M059J (cell line): ENCODE data around the gene ODAD3. TPM values are rescaled to one million over a fixed set of nuclear protein-coding genes. Genes with fewer than 3 reads are reported as not detected.
A peak's percentile ranks its signal among the peaks of the same experiment; 100 is the strongest.
"Not testable (repeated sequence)": the region's sequence is repeated elsewhere in the genome, so short reads cannot be mapped to it uniquely, and the experiment has no call there.

Experiments
- DNase-seq: peaks from one replicate; pipeline ENCODE4 v3.0.0-alpha.2; 2012; ENCODE audit warnings: low read depth
- total RNA-seq: library from RNA; depleted of rRNA; stranded (reverse); fragments of >200 nt; shearing (Covaris generic); gene quantifications from 2 replicates; pipeline ENCODE4 v1.2.3, GENCODE V29; 2014

Gene ODAD3
- total RNA-seq, 1 experiment from 2014 or later, result 0.54 TPM

- DNase-seq, result no peak
Measured at GRCh38 chr19:11437955-11438354, 3.0 kb upstream of the ODAD3 start.

DNA sequence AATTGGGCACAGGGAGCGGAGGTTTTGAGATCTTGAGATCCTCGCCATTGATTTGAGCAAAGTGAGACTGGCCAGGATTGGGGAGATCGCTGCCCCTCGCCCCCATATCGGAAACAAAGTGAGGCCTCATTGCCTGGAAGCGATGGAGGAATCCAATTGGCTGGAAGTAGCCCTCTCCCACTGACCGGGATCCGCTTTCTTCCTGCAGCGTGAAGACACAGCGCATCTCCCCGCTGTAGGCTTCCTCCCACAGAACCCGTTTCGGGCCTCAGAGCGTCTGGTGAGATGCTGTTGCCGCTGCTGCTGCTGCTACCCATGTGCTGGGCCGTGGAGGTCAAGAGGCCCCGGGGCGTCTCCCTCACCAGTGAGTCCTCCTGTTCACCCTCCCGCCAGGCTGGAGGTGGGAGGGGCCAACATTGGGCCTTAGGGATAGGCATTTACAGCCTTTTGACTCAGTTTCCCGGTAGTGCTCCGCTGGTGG, 952 bp upstream of the ODAD3 start:
- peak; percentile 38 for DNase-seq

DNA sequence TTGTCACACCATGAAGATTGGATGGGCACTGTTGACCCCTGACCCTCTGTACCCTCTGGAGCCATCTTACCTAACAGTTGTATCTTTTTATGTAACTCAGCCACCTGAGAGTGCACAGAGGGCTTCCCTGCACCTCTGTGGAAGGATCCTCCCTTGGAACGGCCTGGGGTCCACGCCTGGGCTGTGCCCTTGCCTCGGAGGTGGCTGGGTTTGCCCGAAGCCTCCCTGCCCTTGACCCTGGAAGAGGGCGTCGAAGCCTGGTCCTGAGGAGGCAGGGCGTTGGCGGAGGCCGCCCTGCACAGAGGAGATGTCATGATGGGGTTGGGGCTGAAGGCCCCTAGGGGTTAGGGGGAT, 241 bp downstream of the ODAD3 start:
- no peak for DNase-seq

- DNase-seq, result not testable (repeated sequence)
Measured at GRCh38 chr19:11433526-11433925, 1.4 kb downstream of the ODAD3 start.

DNA sequence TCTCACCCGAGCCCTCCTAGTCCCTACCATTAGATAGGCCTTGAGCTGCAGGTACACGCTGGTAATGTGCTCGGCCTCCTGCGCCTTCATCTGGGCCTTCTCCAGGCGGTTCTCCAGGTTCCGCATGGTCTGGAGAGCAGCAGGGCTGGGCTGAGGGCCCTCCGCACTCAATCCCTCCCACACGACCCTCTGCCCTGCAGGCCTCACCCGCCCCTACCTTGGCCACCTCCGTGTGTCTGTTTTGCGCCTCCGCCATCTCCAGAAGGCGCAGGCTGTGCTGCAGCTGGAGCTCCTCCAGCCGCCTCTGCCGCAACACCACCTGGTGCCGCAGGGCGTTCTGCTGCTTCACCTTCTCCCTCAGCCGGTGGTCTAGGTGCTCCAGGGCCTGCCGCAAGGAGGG, 8.3 kb downstream of the ODAD3 start:
- no peak for DNase-seq

DNA sequence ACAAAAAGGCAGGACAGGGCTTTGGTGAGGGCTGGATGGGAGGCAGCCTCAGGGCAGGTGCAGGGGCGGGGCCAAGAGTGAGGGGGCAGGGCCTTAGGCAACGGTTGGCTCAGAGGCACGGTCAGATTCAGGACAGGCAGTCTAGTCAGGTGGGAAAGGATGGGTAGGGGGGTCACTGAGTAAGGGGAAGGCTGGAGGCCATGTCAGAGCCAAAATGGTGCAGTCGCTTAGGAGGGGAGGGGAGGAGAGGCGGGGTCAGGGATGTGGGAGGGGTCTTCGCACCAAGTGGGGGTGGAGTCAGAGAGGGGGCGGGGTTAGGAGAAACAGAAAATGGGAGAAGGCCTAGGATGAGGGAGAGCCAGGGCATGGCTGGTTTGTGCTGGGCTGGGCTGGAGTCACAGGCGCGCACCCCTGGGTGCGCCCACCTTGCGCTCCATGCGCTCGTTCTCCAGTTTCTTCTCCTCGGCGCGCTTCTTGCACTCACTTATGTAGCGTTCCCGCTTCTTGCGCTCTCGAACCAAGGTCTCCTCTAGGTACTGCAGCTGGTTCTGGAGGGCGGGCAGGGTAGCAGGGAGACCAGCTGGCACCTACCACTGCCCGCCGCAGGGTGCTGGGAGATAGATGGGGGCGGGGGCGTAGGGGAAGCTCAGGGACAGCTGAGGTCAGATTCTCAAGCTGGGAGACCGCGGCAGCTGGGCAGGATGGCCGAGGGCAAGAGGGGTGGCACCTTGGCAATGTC, 9.0 kb downstream of the ODAD3 start:
- no peak for DNase-seq

- no peak for DNase-seq
Measured at GRCh38 chr19:11423791-11424181, 11.1 kb downstream of the ODAD3 start.

- DNase-seq, result no peak
Measured at GRCh38 chr19:11423164-11423790, 11.6 kb downstream of the ODAD3 start.

GRCh38 chr19:11422163-11423065, 12.5 kb downstream of the ODAD3 start:
- DNase-seq, result no peak

GRCh38 chr19:11421371-11422098, 13.4 kb downstream of the ODAD3 start:
- DNase-seq, result peak; percentile 20

- peak; percentile 51 for DNase-seq
Measured at GRCh38 chr19:11420429-11421370, 14.2 kb downstream of the ODAD3 start.

- peak; percentile 49 for DNase-seq
Measured at GRCh38 chr19:11418549-11419506, 16.1 kb downstream of the ODAD3 start, which contains the start of gene RGL3. TSS of gene RGL3 (minus strand) at chr19:11419314. CDS start at chr19:11419278, 36 bp downstream.

DNA sequence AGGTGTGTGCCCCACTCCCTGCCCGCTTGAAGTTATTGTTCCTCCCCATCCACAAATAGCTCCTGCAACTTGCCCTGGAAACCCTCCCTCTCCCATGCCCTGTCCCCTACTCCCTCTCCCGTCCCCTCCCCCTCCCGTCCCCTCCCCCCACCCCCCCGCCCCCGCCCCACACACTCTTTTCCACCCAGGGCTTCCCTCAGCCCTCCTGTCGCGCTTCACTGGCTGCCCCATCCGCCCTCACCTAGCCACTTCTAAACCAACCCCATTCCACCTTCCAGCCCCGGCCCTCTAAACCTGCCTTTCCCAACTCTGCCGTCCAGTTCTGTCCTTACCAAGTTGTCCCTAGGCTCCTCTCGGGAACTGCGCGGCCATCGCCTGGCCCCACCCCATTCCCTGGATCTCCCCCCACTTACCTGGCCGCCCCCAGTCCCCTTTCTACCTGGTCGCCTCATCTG, 16.8 kb downstream of the ODAD3 start:
- no peak for DNase-seq

DNA sequence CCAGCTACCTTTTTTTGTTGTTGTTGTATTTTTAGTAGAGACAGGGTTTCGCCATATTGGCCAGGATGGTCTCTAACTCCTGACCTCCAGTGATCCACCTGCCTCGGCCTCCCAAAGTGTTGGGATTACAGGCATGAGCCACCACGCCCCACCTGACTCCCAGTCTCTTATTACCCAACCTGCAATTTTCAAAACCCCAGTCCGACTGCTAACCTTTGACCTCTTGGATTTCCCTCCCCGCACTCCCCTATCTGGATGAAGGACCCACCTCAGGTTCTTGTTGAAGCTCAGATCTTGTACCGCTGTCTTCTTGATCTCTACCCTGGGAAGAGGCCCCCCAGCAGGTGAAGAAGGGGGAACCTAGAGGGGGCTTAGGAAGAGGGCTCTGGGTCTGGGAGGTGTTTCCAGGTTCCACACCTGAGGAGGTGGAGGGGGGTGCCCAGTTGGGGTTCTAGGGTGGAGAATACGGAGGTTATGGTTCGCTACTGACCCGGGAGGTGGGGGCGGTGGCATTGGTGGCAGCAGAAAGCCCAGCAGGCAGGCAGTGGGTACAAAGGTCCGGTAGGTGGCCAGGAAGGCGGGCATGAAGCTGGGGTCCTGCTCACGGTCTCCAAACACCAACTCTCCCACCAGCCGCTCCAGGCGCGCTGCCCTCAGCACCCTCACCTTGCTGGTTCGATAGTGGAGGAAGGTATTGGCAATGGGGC, 18.4 kb downstream of the ODAD3 start:
- no peak for DNase-seq

GRCh38 chr19:11414544-11414943, 20.4 kb downstream of the ODAD3 start:
- no peak for DNase-seq

GRCh38 chr19:11410682-11411081, 24.2 kb downstream of the ODAD3 start:
- peak; percentile 82 for DNase-seq

- no peak for DNase-seq
Measured at GRCh38 chr19:11408591-11408990, 26.3 kb downstream of the ODAD3 start.

GRCh38 chr19:11406703-11407236, 28.2 kb downstream of the ODAD3 start:
- not testable (repeated sequence) for DNase-seq
